Esophagus muscularis mucosa (tissue), 4 donors: ENCODE data around the gene FRRS1L. TPM values are rescaled to one million over a fixed set of nuclear protein-coding genes. Genes with fewer than 3 reads are reported as not detected.

Experiments used
- DNase-seq: peaks from one replicate; pipeline ENCODE4 v3.0.0-alpha.2; 2017; ENCODE audit errors: extremely low spot score
- H3K27ac ChIP-seq, 4 donors: fragments of 200-600 bp; sonication (generic); replicated peaks in 1 of 4; 1 replicate in 3 of 4; 2 replicates in 1 of 4; pipeline ENCODE4 v1.5.1; 2016 to 2019; ENCODE audit warnings: mild to moderate bottlenecking in 1 of 4
- H3K27me3 ChIP-seq, 4 donors: fragments of 200-600 bp; sonication (generic); one replicate each; pipeline versions ENCODE4 v1.5.1 to v1.6.0; 2016 to 2019
- H3K36me3 ChIP-seq, 4 donors: fragments of 200-600 bp; sonication (generic); one replicate each; pipeline ENCODE4 v1.5.1; 2016 to 2019
- H3K4me1 ChIP-seq, 4 donors: fragments of 200-600 bp; sonication (generic); one replicate each; pipeline ENCODE4 v1.5.1; 2016 to 2019
- H3K4me3 ChIP-seq, 4 donors: fragments of 200-600 bp; sonication (generic); 1 replicate in 2 of 4; 2 replicates in 2 of 4; pipeline ENCODE4 v1.5.1; 2016 to 2019; ENCODE audit warnings: mild to moderate bottlenecking in 4 of 4, moderate library complexity in 1 of 4
- H3K9me3 ChIP-seq, 4 donors: fragments of 200-600 bp; sonication (generic); 1 replicate in 3 of 4; 2 replicates in 1 of 4; pipeline ENCODE4 v1.5.1; 2016 to 2019
- CTCF ChIP-seq, 3 experiments: fragments of 200-600 bp in 2 of 3; fragments of 450-650 bp in 1 of 3; sonication (generic) in 2 of 3; IDR thresholded peaks; one replicate each; pipeline ENCODE4 v1.5.1; 2017 to 2019; ENCODE audit warnings: antibody characterized with exemption in 3 of 3, mild to moderate bottlenecking in 2 of 3, moderate library complexity in 1 of 3
- EP300 ChIP-seq: sonication (generic); formaldehyde crosslinking; IDR thresholded peaks from one replicate; pipeline ENCODE4 v1.6.1; 2017; ENCODE audit warnings: antibody characterized with exemption
- POLR2A ChIP-seq: fragments of 450-650 bp; IDR thresholded peaks from one replicate; pipeline ENCODE4 v1.6.1; 2017; ENCODE audit warnings: antibody characterized with exemption, moderate library complexity, mild to moderate bottlenecking, low read depth
- POLR2AphosphoS5 ChIP-seq, 2 donors: sonication (generic); formaldehyde crosslinking; IDR thresholded peaks; one replicate each; pipeline ENCODE4 v1.6.1; 2017; ENCODE audit warnings: antibody characterized with exemption in 2 of 2
- WGBS: methylation state at CpG from one replicate; pipeline ENCODE4 v1.1.5; 2018; 5-methylcytosine and 5-hydroxymethylcytosine counted together
- intact Hi-C: fragments of 100-400 bp; cut with DNase I; formaldehyde crosslinking; loops from one replicate; pipeline ENCODE4 v1.15.1; 2023
- total RNA-seq, 4 donors: library from RNA; depleted of rRNA; stranded (reverse); fragments of >200 nt; gene quantifications; one replicate each; pipeline versions ENCODE4 v1.1.0 to v1.2.1, GENCODE V29; 2016

The FRRS1L gene
- total RNA-seq, 4 donors from 2014 or later: 2.5 to 7.6 (median 5.3) TPM

- Histone ChIP-seq H3K4me1 (peaks cover 56 to 81% (median 73%) of the 10 kb centered on the region in 4 donors), H3K9me3 (no peaks in the 10 kb centered on the region), H3K27ac (peak overlapping the region; percentile 87 to 98 (median 94)), H3K27me3 (no peaks in the 10 kb centered on the region), H3K36me3 (peaks cover 0 to 17% (median 8%) of the 10 kb centered on the region in 4 donors), H3K4me3 (peak overlapping the region in 3 of 4 donors; percentile 5 to 21 (median 9))
- WGBS: 22% methylated on average over 4 of the region's 4 CpGs
- TF ChIP-seq CTCF (IDR thresholded peaks at IDR 0.05): no peak
- no peak for TF ChIP-seq POLR2AphosphoS5 (IDR thresholded peaks at IDR 0.05)
- TF ChIP-seq POLR2A: no peak
- no peak for TF ChIP-seq EP300
- intact Hi-C loops: no loop called here
- DNase-seq: no peak
Observed at GRCh38 chr9:109108318-109108717, 58.7 kb downstream of the FRRS1L start.

DNA sequence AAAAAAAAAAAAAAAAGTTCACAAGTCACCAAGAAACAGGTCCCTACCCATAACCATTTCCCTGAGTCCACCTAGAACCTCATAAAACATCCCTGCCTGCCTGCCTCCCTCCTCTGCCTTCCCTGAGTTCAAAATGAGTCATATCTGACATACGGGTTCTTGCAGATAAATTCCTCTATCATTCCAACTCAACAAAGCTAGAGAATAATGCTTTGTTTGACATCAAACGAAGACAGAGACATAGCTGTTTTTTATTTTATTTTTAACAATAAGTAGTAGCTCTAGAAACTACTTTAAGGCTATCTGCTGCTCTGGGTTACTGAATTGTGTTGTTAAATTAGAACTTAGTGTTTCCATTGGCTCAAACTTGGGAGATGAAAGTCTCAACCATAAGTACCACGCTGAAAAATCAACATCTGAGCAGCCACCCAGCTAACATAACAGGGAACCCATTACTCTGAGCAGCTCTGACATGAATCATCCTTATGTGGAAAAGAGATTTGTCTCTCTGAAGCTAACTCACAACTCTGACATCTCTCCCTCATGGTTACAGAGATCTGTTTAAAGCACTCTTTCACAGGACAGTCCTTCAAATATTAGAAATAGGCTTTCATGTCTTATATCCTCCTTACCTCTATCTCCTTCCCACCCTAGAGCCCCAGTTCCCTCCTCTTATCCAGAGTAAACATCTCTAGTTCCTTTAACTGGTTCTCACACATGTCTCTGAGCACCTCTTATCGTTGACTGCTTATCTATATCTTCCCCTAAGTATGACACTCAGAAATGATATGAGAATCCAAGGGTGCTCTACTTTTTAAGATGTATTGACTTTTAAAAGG lies 59.4 kb downstream of the FRRS1L start:
- Histone ChIP-seq H3K4me1 (peaks cover 56 to 76% (median 69%) of the 10 kb centered on the region in 4 donors), H3K27ac (peak overlapping the region; percentile 87 to 98 (median 94)), H3K27me3 (no peaks in the 10 kb centered on the region), H3K4me3 (peak overlapping the region in 1 of 4 donors; percentile 21), H3K9me3 (no peaks in the 10 kb centered on the region), H3K36me3 (peaks cover 0 to 22% (median 8%) of the 10 kb centered on the region in 4 donors)
- TF ChIP-seq POLR2A (no peak), POLR2AphosphoS5 (IDR thresholded peaks at IDR 0.05) (no peak), EP300 (no peak), CTCF (IDR thresholded peaks at IDR 0.05) (no peak)
- no peak for DNase-seq
- intact Hi-C loops: no loop called here
- 29% methylated on average over 4 of the region's 4 CpGs for WGBS

DNA sequence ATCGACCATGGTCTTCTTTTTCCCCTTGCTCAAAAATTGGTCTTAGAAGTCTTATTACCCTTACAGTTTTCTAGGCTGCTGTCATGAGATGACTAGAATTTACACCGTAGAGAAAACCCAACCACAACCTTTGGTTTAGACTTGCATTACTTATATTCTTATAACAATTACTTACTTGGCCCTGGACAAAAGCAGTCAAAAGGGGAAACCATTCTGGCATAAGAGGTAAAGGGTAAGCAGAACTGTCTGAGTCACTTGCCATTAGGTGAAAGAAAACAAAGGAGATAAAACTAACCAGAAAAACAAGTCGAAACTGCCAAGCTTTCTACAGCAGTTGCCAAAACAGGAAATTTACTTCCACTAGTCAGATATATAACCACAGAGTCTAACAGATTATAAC lies 65.2 kb downstream of the FRRS1L start:
- H3K27ac ChIP-seq: peak overlapping the region; percentile 71 to 81 (median 74)
- TF ChIP-seq POLR2A (no peak), EP300 (no peak), CTCF (IDR thresholded peaks at IDR 0.05) (no peak), POLR2AphosphoS5 (IDR thresholded peaks at IDR 0.05) (no peak)
- H3K4me1 ChIP-seq: peaks cover 65 to 76% (median 71%) of the 10 kb centered on the region in 4 donors
- no peak for DNase-seq
- H3K27me3 ChIP-seq: no peaks in the 10 kb centered on the region
- intact Hi-C loops: no loop called here
- WGBS: 37% methylated on average over 3 of the region's 3 CpGs
- no peaks in the 10 kb centered on the region for H3K9me3 ChIP-seq
- peaks cover 0 to 22% (median 8%) of the 10 kb centered on the region in 4 donors for H3K36me3 ChIP-seq
- H3K4me3 ChIP-seq: peak overlapping the region in 1 of 4 donors; percentile 0

- Histone ChIP-seq H3K4me3 (peak overlapping the region in 1 of 4 donors; percentile 0), H3K27me3 (no peaks in the 10 kb centered on the region), H3K4me1 (peaks cover 65 to 76% (median 71%) of the 10 kb centered on the region in 4 donors), H3K9me3 (no peaks in the 10 kb centered on the region), H3K36me3 (peaks cover 0 to 22% (median 8%) of the 10 kb centered on the region in 4 donors), H3K27ac (peak overlapping the region; percentile 71 to 81 (median 74))
- TF ChIP-seq EP300: no peak
- TF ChIP-seq POLR2A: no peak
- no peak for TF ChIP-seq CTCF (IDR thresholded peaks at IDR 0.05)
- no peak for TF ChIP-seq POLR2AphosphoS5 (IDR thresholded peaks at IDR 0.05)
- no peak for DNase-seq
- 50% methylated on average over 3 of the region's 3 CpGs for WGBS
- intact Hi-C loops: no loop called here
Observed at GRCh38 chr9:109101202-109101595, 65.8 kb downstream of the FRRS1L start.
